T-helper 2 cell treated with Interferon-gamma antibody and Interleukin-4, amounts not matched to agents 5 μg/mL and 100 μg/mL, for 36 hours (primary cell): ENCODE data around the gene NCAPD2.

Experiments
- DNase-seq: peaks from one replicate; pipeline ENCODE4 v3.0.0; 2021; ENCODE audit warnings: low spot score
- H3K27ac Mint-ChIP-seq: one replicate; pipeline ENCODE4 v1.8.0; 2021; ENCODE audit warnings: mild to moderate bottlenecking, mixed read lengths
- H3K27me3 Mint-ChIP-seq: one replicate; pipeline ENCODE4 v1.8.0; 2021; ENCODE audit warnings: low read depth, mixed read lengths
- H3K36me3 Mint-ChIP-seq: one replicate; pipeline ENCODE4 v1.8.0; 2021; ENCODE audit warnings: low read depth, mixed read lengths
- H3K4me1 Mint-ChIP-seq: one replicate; pipeline ENCODE4 v1.8.0; 2021; ENCODE audit warnings: low read depth, mixed read lengths
- H3K4me3 Mint-ChIP-seq: one replicate; pipeline ENCODE4 v1.8.0; 2022; ENCODE audit warnings: mild to moderate bottlenecking, moderate library complexity, mixed read lengths
- H3K9me3 Mint-ChIP-seq: one replicate; pipeline ENCODE4 v1.8.0; 2021; ENCODE audit warnings: mixed read lengths

NCAPD2 gene, protein sequence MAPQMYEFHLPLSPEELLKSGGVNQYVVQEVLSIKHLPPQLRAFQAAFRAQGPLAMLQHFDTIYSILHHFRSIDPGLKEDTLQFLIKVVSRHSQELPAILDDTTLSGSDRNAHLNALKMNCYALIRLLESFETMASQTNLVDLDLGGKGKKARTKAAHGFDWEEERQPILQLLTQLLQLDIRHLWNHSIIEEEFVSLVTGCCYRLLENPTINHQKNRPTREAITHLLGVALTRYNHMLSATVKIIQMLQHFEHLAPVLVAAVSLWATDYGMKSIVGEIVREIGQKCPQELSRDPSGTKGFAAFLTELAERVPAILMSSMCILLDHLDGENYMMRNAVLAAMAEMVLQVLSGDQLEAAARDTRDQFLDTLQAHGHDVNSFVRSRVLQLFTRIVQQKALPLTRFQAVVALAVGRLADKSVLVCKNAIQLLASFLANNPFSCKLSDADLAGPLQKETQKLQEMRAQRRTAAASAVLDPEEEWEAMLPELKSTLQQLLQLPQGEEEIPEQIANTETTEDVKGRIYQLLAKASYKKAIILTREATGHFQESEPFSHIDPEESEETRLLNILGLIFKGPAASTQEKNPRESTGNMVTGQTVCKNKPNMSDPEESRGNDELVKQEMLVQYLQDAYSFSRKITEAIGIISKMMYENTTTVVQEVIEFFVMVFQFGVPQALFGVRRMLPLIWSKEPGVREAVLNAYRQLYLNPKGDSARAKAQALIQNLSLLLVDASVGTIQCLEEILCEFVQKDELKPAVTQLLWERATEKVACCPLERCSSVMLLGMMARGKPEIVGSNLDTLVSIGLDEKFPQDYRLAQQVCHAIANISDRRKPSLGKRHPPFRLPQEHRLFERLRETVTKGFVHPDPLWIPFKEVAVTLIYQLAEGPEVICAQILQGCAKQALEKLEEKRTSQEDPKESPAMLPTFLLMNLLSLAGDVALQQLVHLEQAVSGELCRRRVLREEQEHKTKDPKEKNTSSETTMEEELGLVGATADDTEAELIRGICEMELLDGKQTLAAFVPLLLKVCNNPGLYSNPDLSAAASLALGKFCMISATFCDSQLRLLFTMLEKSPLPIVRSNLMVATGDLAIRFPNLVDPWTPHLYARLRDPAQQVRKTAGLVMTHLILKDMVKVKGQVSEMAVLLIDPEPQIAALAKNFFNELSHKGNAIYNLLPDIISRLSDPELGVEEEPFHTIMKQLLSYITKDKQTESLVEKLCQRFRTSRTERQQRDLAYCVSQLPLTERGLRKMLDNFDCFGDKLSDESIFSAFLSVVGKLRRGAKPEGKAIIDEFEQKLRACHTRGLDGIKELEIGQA (N-terminal part only)

DNA sequence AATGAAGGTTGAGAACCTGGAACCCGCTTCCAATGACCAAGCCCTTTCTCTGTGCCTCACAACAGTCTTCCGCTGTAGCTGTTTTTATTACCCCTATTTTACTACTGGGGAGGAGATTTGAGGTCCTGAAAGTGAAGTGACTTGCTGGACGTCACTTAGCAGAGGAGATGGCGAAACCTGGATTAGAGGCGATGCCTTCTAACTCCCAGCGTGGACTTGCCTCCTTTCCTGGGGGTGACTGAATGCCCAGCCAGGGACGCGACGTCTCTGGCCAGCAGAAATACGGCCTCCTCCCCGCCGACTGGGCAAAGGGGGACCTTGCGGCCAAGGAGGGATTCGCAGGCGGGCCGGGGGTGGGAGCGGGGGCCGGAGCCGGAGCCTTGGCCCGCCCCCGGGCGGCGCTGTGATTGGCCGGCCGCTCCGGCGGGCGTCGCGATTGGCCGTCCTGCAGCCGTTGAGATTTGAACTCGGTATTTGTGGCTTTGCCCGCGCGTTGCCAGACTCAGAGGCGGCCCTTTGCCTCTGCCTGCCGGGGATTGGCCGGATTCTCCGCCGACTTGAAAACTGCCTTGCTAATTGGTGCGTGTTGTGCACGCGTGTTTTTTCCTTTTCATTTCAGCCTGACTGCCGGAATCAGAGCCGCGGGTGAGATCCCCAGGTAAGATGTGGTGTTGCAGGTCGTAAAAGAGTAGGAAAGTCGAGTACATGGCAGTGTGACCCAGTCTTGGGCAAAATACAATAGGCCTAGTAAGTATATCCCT lies at the start of gene NCAPD2:
Gene NCAPD2, plus strand, starts transcription at position 606 of the 761 bp plus-strand sequence. CDS start 997 bp downstream, outside the sequence.
- peak; percentile 97 for DNase-seq
- peak within 1 kb of the TSS; percentile 99 for H3K27ac Mint-ChIP-seq
- peaks cover 45% of the 10 kb centered on the region for H3K36me3 Mint-ChIP-seq
- no peaks in the 10 kb centered on the region for H3K27me3 Mint-ChIP-seq
- no peaks in the 10 kb centered on the region for H3K9me3 Mint-ChIP-seq
- H3K4me3 Mint-ChIP-seq: peak within 1 kb of the TSS; percentile 98
- peaks cover 26% of the 10 kb centered on the region for H3K4me1 Mint-ChIP-seq

DNA sequence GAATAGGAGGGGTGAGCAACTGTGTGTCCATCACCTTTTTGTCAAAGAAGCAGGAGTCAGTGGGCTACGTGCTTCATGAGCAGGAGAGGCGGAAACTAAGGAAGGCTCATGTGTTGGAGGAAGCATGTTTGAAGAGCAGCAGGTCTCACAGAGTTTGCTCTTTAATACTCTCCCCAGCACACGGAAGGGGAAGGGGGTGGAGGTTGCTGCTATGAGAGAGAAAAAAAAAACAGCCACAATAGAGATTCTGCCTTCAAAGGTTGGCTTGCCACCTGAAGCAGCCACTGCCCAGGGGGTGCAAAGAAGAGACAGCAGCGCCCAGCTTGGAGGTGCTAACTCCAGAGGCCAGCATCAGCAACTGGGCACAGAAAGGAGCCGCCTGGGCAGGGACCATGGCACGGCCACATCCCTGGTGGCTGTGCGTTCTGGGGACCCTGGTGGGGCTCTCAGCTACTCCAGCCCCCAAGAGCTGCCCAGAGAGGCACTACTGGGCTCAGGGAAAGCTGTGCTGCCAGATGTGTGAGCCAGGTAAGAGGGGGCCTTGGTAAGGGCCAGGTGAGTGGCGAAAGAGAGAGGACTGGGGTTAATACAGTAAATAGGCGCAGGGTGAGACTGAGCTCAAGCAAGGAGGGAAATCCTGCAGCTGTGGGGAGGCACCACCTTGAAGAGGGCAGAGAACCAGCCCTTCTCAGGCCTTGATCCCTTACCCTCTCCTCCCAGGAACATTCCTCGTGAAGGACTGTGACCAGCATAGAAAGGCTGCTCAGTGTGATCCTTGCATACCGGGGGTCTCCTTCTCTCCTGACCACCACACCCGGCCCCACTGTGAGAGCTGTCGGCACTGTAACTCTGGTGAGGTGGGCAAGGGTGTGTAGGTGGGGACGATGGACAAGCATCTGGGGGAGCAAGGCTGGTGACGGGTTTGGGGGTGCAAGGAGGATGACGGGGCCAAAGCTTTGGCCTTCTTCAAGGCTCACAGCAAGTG lies 48.9 kb upstream of the NCAPD2 start, which contains the start of gene CD27:
Gene CD27, plus strand, starts transcription at position 252 of the 985 bp plus-strand sequence. Its CDS starts 141 bp downstream, at position 393.
- Mint-ChIP-seq H3K4me1 (peaks cover 49% of the 10 kb centered on the region), H3K9me3 (no peaks in the 10 kb centered on the region), H3K36me3 (peaks cover 21% of the 10 kb centered on the region), H3K4me3 (peak within 1 kb of the TSS; percentile 93), H3K27me3 (no peaks in the 10 kb centered on the region), H3K27ac (peak within 1 kb of the TSS; percentile 89)
- no peak for DNase-seq

DNA sequence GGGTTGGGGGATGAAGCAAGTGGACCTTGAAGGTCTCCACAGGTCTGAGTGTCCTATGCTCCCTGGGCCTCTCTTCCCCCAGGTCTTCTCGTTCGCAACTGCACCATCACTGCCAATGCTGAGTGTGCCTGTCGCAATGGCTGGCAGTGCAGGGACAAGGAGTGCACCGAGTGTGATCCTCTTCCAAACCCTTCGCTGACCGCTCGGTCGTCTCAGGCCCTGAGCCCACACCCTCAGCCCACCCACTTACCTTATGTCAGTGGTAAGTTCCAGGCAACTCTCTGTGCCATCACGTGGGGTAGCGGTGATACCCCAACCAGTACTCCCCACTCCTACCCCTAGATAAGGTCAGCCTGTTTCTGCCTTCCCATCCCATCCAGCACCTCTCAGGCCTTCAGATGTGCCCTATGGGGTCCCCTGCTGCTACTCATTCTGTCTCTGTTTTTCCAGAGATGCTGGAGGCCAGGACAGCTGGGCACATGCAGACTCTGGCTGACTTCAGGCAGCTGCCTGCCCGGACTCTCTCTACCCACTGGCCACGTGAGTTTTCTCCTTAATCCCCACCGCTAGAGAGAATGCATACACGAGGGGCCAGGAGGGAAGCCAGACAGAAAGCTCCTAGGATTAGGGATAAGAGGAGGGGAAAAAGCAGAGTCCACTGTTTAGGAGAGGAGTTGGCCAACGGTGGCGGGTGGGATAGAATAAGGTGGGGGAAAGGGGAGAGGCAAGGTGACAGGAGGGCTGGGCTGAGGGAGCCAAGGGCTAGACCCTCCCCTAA lies 43.6 kb upstream of the NCAPD2 start:
- no peak for DNase-seq
- Mint-ChIP-seq H3K36me3 (peaks cover 66% of the 10 kb centered on the region), H3K27ac (peak overlapping the region; percentile 99), H3K27me3 (no peaks in the 10 kb centered on the region), H3K4me3 (peak overlapping the region; percentile 100), H3K4me1 (peaks cover 65% of the 10 kb centered on the region), H3K9me3 (no peaks in the 10 kb centered on the region)

DNA sequence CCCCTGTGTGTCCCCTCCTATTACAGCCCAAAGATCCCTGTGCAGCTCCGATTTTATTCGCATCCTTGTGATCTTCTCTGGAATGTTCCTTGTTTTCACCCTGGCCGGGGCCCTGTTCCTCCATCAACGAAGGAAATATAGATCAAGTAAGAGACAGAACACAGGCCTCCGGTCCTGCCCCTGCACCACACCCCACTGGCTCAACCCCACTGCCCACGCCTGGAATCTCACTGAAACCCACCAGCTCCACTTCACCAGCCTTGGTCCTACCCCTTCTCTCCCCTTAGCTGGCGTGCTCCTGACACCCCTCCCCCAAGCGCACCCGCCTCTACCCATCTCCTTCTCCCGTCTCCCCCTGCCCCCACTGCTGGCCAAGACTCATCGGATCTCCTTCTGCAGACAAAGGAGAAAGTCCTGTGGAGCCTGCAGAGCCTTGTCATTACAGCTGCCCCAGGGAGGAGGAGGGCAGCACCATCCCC lies 43.0 kb upstream of the NCAPD2 start:
- DNase-seq: no peak
- peaks cover 64% of the 10 kb centered on the region for H3K36me3 Mint-ChIP-seq
- H3K27ac Mint-ChIP-seq: peak overlapping the region; percentile 99
- H3K9me3 Mint-ChIP-seq: no peaks in the 10 kb centered on the region
- H3K4me3 Mint-ChIP-seq: peak overlapping the region; percentile 100
- H3K27me3 Mint-ChIP-seq: no peaks in the 10 kb centered on the region
- H3K4me1 Mint-ChIP-seq: peaks cover 61% of the 10 kb centered on the region

DNA sequence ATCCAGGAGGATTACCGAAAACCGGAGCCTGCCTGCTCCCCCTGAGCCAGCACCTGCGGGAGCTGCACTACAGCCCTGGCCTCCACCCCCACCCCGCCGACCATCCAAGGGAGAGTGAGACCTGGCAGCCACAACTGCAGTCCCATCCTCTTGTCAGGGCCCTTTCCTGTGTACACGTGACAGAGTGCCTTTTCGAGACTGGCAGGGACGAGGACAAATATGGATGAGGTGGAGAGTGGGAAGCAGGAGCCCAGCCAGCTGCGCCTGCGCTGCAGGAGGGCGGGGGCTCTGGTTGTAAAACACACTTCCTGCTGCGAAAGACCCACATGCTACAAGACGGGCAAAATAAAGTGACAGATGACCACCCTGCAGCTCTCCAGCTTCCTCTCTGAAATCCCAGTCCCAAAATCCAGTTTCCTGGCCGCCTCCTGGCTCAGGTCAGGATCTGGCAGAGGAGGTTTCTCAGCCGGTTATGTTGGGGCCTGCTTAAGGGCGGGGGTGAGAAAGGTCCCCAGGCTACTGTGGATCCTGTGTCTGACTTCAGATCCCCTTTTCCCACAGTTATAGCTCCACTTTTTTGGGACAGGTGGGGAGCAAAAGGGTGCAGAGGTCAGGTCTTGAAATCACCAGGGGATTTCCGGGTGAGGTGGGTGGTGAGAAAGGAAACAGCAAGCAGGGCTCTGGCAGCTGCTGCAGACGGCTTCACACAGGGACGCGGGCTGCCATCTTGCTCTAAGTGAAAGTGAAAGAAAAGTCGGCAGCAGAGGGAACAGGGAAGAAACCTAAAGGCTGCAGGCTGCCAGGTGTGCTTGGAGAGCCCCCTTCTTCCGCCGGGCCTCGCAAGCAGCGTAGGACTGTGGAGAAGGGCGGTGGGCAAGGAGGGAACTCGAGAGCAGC lies 42.3 kb upstream of the NCAPD2 start, which contains the start of gene TAPBPL:
Gene TAPBPL, plus strand, starts transcription at position 695 of the 897 bp plus-strand sequence. CDS start 207 bp downstream, outside the sequence.
- H3K27ac Mint-ChIP-seq: peak within 1 kb of the TSS; percentile 99
- peak within 1 kb of the TSS; percentile 100 for H3K4me3 Mint-ChIP-seq
- no peaks in the 10 kb centered on the region for H3K27me3 Mint-ChIP-seq
- peaks cover 58% of the 10 kb centered on the region for H3K4me1 Mint-ChIP-seq
- peaks cover 68% of the 10 kb centered on the region for H3K36me3 Mint-ChIP-seq
- peak; percentile 80 for DNase-seq
- H3K9me3 Mint-ChIP-seq: no peaks in the 10 kb centered on the region

DNA sequence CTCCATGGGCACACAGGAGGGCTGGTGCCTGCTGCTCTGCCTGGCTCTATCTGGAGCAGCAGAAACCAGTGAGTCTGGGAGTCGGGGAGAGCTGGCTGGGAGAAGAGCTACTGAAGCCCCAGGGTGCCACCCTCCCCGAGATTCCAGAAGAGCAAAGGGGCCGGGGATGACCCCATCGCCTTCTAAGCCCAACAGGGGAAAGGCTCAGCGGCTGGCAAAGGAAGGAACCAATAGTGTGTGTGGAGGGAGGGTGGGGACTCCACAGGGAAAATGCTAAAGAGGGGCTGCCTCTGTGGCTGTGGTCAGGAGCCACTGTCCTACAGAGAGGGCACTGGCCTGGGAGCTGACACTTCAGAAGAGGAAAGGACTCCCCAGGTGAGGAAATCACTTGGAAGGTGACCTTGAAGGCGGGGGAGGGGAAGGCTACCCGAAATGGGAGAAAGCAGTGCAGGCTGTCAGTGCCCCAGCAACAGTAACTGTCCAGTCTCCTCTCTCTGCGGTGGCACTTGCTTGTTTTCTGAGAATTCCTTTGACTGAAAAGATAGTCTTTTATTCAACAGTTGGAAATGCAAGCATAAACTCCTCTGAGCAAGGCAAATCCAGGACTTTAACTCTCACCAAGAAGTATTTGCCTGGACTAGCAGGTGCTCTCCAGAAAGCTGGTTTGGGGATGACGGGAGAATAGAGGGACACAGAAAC lies 41.5 kb upstream of the NCAPD2 start:
- no peak for DNase-seq
- Mint-ChIP-seq H3K27me3 (no peaks in the 10 kb centered on the region), H3K4me3 (peak overlapping the region; percentile 100), H3K36me3 (peaks cover 70% of the 10 kb centered on the region), H3K27ac (peak overlapping the region; percentile 99), H3K9me3 (no peaks in the 10 kb centered on the region), H3K4me1 (peaks cover 57% of the 10 kb centered on the region)

DNA sequence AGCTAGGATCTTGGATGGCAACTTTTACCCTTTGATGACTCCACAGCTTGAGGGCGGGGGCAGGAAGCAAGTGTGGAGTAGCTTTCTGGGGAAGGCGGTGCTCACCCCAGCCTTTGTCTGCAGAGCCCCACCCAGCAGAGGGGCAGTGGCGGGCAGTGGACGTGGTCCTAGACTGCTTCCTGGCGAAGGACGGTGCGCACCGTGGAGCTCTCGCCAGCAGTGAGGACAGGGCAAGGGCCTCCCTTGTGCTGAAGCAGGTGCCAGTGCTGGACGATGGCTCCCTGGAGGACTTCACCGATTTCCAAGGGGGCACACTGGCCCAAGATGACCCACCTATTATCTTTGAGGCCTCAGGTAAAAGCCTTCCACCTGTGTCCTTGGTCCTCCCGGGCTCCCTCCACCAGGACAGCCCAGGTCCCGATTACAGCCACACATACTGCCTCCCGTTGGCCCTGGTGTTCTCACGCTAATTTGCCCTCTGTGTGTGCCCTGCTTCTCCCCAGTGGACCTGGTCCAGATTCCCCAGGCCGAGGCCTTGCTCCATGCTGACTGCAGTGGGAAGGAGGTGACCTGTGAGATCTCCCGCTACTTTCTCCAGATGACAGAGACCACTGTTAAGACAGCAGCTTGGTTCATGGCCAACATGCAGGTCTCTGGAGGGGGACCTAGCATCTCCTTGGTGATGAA lies 40.8 kb upstream of the NCAPD2 start:
- H3K4me3 Mint-ChIP-seq: peak overlapping the region; percentile 100
- peaks cover 66% of the 10 kb centered on the region for H3K36me3 Mint-ChIP-seq
- peak overlapping the region; percentile 99 for H3K27ac Mint-ChIP-seq
- H3K4me1 Mint-ChIP-seq: peaks cover 51% of the 10 kb centered on the region
- H3K27me3 Mint-ChIP-seq: no peaks in the 10 kb centered on the region
- DNase-seq: no peak
- H3K9me3 Mint-ChIP-seq: no peaks in the 10 kb centered on the region

DNA sequence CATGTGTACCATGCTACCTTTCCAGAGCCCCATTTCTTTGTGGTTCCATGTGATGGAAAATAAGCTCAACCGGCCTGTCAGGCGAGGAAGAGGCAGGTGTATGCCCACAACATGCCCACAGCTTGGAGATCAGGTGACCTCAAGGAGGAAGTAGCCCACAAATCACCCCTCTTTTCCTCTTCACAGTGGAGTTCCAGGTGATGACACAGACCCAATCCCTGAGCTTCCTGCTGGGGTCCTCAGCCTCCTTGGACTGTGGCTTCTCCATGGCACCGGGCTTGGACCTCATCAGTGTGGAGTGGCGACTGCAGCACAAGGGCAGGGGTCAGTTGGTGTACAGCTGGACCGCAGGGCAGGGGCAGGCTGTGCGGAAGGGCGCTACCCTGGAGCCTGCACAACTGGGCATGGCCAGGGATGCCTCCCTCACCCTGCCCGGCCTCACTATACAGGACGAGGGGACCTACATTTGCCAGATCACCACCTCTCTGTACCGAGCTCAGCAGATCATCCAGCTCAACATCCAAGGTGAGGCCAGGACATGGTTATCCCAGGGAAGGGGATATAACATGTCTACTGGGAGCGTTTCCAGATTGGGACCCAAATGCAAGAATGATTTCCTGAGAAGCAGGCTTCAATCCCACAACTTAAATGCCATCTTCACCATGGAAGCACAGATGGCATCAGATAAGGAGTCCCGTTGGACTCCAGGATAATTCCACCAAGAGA lies 36.5 kb upstream of the NCAPD2 start:
- H3K27me3 Mint-ChIP-seq: no peaks in the 10 kb centered on the region
- no peaks in the 10 kb centered on the region for H3K9me3 Mint-ChIP-seq
- H3K36me3 Mint-ChIP-seq: peaks cover 76% of the 10 kb centered on the region
- no peak overlapping the region for H3K4me3 Mint-ChIP-seq
- H3K4me1 Mint-ChIP-seq: peaks cover 59% of the 10 kb centered on the region
- no peak for DNase-seq
- H3K27ac Mint-ChIP-seq: peak overlapping the region; percentile 41

DNA sequence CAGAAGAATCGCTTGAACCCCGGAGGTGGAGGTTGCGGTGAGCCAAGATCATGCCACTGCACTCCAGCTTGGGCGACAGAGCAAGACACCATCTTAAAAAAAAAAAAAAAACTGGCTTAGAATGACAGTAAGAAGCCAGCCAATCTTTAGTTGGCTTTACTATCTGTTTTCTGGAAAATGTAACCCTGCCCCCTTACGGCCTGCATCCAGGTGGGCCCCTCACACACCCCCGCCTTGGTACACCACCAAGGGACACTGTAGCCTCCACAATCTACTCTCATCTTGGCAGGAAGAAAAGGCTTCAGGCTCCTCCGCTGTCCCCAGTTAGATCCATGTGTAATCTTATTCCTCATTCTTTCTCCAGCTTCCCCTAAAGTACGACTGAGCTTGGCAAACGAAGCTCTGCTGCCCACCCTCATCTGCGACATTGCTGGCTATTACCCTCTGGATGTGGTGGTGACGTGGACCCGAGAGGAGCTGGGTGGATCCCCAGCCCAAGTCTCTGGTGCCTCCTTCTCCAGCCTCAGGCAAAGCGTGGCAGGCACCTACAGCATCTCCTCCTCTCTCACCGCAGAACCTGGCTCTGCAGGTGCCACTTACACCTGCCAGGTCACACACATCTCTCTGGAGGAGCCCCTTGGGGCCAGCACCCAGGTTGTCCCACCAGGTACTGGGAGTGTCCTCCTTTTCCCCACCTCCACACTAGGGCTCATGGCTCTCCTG lies 35.5 kb upstream of the NCAPD2 start:
- Mint-ChIP-seq H3K27ac (peak overlapping the region; percentile 57), H3K9me3 (no peaks in the 10 kb centered on the region), H3K4me3 (peak overlapping the region; percentile 21), H3K36me3 (peaks cover 77% of the 10 kb centered on the region), H3K27me3 (no peaks in the 10 kb centered on the region), H3K4me1 (peaks cover 59% of the 10 kb centered on the region)
- no peak for DNase-seq
